ENCODE measurements around the gene RECQL5. TPM values are rescaled to one million over a fixed set of nuclear protein-coding genes. Genes with fewer than 3 reads are reported as not detected.

RECQL5 gene
- total and polyA plus RNA-seq, 7 experiments from 2014 or later = 12.4 to 76.5 (median 43.5) TPM

DNA sequence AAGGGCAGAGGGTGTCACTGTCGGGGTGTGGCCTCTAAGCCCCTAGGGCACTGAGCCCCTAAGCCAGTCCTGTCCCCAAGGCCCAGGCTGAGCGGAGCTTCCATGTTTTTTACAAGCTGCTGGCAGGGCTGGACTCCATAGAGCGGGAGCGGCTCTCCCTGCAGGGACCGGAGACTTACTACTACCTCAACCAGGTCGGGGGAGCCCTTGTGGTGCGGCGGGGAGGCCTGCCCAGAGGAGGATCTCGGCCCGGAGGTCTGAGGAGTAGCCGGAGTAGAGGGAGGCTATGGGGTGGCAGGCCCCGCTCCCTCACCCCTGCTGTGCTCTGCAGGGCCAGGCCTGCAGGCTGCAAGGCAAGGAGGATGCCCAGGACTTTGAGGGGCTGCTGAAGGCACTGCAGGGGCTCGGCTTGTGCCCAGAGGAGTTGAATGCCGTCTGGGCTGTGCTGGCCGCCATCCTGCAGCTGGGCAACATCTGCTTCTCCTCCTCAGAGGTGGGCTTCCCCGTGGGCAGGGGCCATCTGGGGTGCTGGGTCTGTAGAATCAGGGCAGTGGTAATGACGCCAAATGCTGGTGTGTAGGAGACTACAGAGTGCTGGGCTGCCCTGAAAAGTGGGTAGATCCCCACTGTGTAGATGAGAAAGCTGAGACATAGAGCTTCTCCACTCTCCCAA, 74.5 kb downstream of the RECQL5 start:
- peak overlapping the region in 1 of 9 donors; percentile 51 for H3K27ac Mint-ChIP-seq
- peaks cover 0 to 2% of the 10 kb centered on the region in 2 donors for H3K4me1 ChIP-seq (ENCODE audit: control insufficient read depth in 2 of 2, insufficient read depth in 2 of 2, low read length in 2 of 2)
- H3K9me3 ChIP-seq (ENCODE audit: control insufficient read depth in 2 of 3, low read length in 3 of 3) = no peaks in the 10 kb centered on the region
- peaks cover 0 to 3% (median 0%) of the 10 kb centered on the region in 3 experiments for H3K36me3 ChIP-seq (ENCODE audit: control insufficient read depth in 2 of 3, insufficient read depth in 3 of 3, low read length in 3 of 3)
- H3K4me3 ChIP-seq (ENCODE audit: low read length) = no peak overlapping the region
- ChIA-PET CTCF (interaction anchor here (0.8 kb wide), 1 partner anchor 9 kb away, joined by 3 read pairs; no protein-coding TSS in a partner anchor), POLR2A (no interaction called here)
- peaks cover 0 to 3% (median 0%) of the 10 kb centered on the region in 5 donors for H3K27me3 Mint-ChIP-seq
- H3K27me3 ChIP-seq (ENCODE audit: control insufficient read depth in 2 of 2, insufficient read depth in 2 of 2, low read length in 2 of 2) = no peaks in the 10 kb centered on the region
- no peak for ATAC-seq
- no peaks in the 10 kb centered on the region for H3K9me3 Mint-ChIP-seq
- H3K4me1 Mint-ChIP-seq = peaks cover 0 to 13% (median 7%) of the 10 kb centered on the region in 7 donors
- intact Hi-C loops (cut with micrococcal nuclease) = loop anchor here in 1 of 2 donors (5.0 kb wide), 1 partner anchor 900 kb away; no protein-coding TSS in a partner anchor
- H3K4me3 Mint-ChIP-seq = no peak overlapping the region
- no peak overlapping the region for H3K27ac ChIP-seq (ENCODE audit: low read depth, low read length)
- no peak for DNase-seq
- no peaks in the 10 kb centered on the region for H3K36me3 Mint-ChIP-seq

DNA sequence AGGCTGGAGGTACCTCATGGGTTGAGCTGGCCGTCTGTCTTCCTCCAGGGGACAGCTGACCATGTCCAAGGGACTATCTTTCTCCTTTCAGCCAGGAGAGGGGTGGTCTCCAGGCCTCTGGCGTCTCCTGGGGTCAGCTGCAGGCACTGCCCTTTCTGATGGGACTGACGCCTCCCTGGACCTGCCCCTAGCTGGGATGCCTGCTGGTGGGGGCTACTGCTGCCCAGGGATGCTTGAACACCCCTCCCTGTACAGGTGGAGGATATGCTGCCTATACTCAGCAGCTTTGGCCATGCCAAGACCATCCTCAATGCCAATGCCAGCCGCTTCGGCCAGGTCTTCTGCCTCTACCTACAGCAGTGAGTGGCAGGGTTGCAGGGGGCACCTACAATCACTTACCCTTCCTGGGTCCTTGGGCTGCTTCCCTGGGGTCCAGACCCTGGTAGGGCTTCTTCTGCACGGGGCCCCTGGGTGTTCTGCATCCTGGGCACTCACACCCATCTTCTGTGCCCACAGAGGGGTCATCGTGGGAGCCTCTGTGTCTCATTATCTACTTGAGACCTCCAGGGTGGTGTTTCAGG, 75.1 kb downstream of the RECQL5 start:
- ATAC-seq (no peak), DNase-seq (no peak)
- CTCF ChIA-PET = interaction anchor here (0.8 kb wide), 1 partner anchor 10 kb away, joined by 3 read pairs; no protein-coding TSS in a partner anchor
- intact Hi-C loops (cut with micrococcal nuclease) = loop anchor here in 1 of 2 donors (5.0 kb wide), 1 partner anchor 900 kb away; no protein-coding TSS in a partner anchor
- Mint-ChIP-seq H3K9me3 (no peaks in the 10 kb centered on the region), H3K4me1 (peaks cover 0 to 17% (median 8%) of the 10 kb centered on the region in 7 donors), H3K4me3 (peak overlapping the region in 1 of 10 donors; percentile 81), H3K36me3 (no peaks in the 10 kb centered on the region), H3K27me3 (peaks cover 0 to 9% (median 0%) of the 10 kb centered on the region in 5 donors), H3K27ac (no peak overlapping the region)
- H3K27me3 ChIP-seq (ENCODE audit: control insufficient read depth in 2 of 2, insufficient read depth in 2 of 2, low read length in 2 of 2) = no peaks in the 10 kb centered on the region
- H3K4me1 ChIP-seq (ENCODE audit: control insufficient read depth in 2 of 2, insufficient read depth in 2 of 2, low read length in 2 of 2) = peaks cover 0 to 2% of the 10 kb centered on the region in 2 donors
- peaks cover 0 to 3% (median 0%) of the 10 kb centered on the region in 3 experiments for H3K36me3 ChIP-seq (ENCODE audit: control insufficient read depth in 2 of 3, insufficient read depth in 3 of 3, low read length in 3 of 3)
- no peak overlapping the region for H3K27ac ChIP-seq (ENCODE audit: low read depth, low read length)
- no peak overlapping the region for H3K4me3 ChIP-seq (ENCODE audit: low read length)
- no peaks in the 10 kb centered on the region for H3K9me3 ChIP-seq (ENCODE audit: control insufficient read depth in 2 of 3, low read length in 3 of 3)
- POLR2A ChIA-PET = no interaction called here

DNA sequence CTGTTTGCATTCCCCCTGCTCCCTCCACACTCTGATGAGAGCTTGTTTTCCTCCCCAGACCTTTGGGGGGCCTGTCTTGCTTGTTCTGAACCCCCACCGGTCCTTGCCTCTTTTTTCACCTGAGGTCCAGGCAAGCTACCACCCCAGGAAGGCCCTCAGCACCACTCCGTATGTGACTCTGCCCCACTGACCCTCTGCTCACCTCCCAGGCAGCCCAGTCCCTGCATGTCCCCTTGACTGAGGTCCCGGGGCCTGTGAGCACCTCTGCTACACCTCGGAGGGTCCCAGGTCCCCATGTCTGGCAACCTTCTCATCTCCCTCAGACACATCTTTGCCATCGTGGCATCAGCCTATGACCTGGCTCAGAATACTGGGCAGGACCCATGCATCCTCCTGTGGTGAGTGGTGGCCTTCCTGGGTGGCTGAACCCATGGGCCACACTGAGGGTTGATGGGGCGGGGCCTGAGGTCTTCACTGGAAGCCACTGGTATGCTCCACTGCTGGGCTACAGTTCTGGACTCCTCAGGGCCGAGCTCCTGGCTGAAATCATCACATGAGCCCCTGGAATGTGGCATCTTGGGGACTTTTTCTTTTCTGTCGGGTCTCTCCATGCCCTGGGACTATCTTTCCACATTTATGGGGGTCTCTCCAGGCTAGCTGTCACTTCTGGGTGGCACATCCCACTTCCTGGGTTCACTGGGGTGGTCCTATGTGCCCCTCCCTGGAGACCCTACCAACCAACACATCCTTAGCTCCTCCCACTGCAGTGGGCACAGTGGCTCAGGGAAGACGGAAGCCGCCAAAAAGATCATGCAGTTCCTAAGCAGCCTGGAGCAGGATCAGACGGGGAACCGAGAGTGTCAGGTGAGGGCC, 75.9 kb downstream of the RECQL5 start:
- DNase-seq = no peak
- H3K9me3 ChIP-seq (ENCODE audit: control insufficient read depth in 2 of 3, low read length in 3 of 3) = no peaks in the 10 kb centered on the region
- Mint-ChIP-seq H3K4me1 (peaks cover 0 to 17% (median 9%) of the 10 kb centered on the region in 7 donors), H3K4me3 (peak overlapping the region in 9 of 10 donors; percentile 17 to 81 (median 52)), H3K27ac (peak overlapping the region in 6 of 9 donors; percentile 22 to 59 (median 40)), H3K9me3 (no peaks in the 10 kb centered on the region), H3K27me3 (peaks cover 0 to 17% (median 0%) of the 10 kb centered on the region in 5 donors), H3K36me3 (no peaks in the 10 kb centered on the region)
- CTCF ChIA-PET = interaction anchor here (0.8 kb wide), 1 partner anchor 10 kb away, joined by 3 read pairs; no protein-coding TSS in a partner anchor
- POLR2A ChIA-PET = interaction anchor here (0.7 to 1.3 kb wide), 2 partner anchors 10 to 188 kb away, joined by 3 to 4 read pairs; no protein-coding TSS in a partner anchor
- intact Hi-C loops (cut with micrococcal nuclease) = loop anchor here in 1 of 2 donors (5.0 kb wide), 1 partner anchor 901 kb away; no protein-coding TSS in a partner anchor
- H3K4me3 ChIP-seq (ENCODE audit: low read length) = no peak overlapping the region
- no peak overlapping the region for H3K27ac ChIP-seq (ENCODE audit: low read depth, low read length)
- H3K27me3 ChIP-seq (ENCODE audit: control insufficient read depth in 2 of 2, insufficient read depth in 2 of 2, low read length in 2 of 2) = no peaks in the 10 kb centered on the region
- ATAC-seq = no peak
- peaks cover 0 to 2% of the 10 kb centered on the region in 2 donors for H3K4me1 ChIP-seq (ENCODE audit: control insufficient read depth in 2 of 2, insufficient read depth in 2 of 2, low read length in 2 of 2)
- H3K36me3 ChIP-seq (ENCODE audit: control insufficient read depth in 2 of 3, insufficient read depth in 3 of 3, low read length in 3 of 3) = peaks cover 0 to 3% (median 0%) of the 10 kb centered on the region in 3 experiments

DNA sequence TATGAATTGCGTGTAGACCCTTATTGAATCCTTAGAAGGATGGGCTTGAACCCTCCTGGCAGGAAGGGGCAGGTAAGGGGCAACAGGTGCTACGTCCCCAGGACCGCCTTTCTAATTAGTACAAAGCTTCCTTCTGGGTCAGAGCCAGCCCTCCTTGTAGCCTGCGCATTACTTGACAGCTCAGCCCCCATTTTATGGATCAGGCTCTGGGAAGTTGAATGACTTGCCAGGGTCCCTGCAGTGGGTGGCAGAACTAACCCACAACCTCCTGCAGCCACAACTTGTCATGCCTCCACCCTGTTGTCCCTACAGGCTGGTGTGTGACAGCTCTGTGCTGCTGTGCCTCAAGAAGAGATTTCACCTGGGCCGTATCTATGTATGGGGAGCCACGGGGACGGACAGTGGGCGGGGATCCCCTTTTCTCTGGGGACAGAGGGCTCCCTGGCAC, 76.6 kb downstream of the RECQL5 start:
- Mint-ChIP-seq H3K27ac (peak overlapping the region in 6 of 9 donors; percentile 24 to 77 (median 51)), H3K36me3 (no peaks in the 10 kb centered on the region)
- POLR2A ChIA-PET = interaction anchor here (0.7 to 1.3 kb wide), 3 partner anchors 9 to 102 kb away, joined by 3 read pairs; partner anchors contain the start of gene LLGL2

DNA sequence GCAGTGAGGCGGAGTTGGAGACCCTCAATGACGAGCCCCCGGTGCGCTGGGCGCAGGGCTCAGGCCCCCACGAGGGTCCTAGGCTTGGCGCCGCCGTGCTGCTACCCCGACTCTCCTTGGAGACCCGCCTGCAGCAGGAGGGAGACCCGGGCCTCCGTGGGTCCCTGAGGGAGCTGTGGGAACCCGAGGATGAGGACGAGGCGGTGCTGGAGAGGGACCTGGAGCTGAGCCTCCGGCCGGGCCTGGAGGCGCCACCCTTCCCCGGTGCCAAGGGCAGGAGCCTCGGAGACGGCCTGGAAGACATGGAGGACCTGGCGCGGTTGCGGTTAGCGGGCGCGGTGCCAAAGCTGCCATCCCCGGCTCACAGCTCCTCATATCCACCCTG, 77.0 kb downstream of the RECQL5 start:
- peak overlapping the region in 9 of 10 donors; percentile 17 to 60 (median 49) for H3K4me3 Mint-ChIP-seq
- POLR2A ChIA-PET = interaction anchor here (0.7 to 1.3 kb wide), 3 partner anchors 9 to 101 kb away, joined by 3 read pairs; partner anchors contain the start of gene LLGL2
- Histone ChIP-seq H3K27me3 (ENCODE audit: control insufficient read depth in 2 of 2, insufficient read depth in 2 of 2, low read length in 2 of 2) (no peaks in the 10 kb centered on the region), H3K4me3 (ENCODE audit: low read length) (no peak overlapping the region), H3K4me1 (ENCODE audit: control insufficient read depth in 2 of 2, insufficient read depth in 2 of 2, low read length in 2 of 2) (peaks cover 0 to 2% of the 10 kb centered on the region in 2 donors), H3K36me3 (ENCODE audit: control insufficient read depth in 2 of 3, insufficient read depth in 3 of 3, low read length in 3 of 3) (peaks cover 0 to 3% (median 0%) of the 10 kb centered on the region in 3 experiments), H3K27ac (ENCODE audit: low read depth, low read length) (no peak overlapping the region), H3K9me3 (ENCODE audit: control insufficient read depth in 2 of 3, low read length in 3 of 3) (no peaks in the 10 kb centered on the region)
- no peaks in the 10 kb centered on the region for H3K36me3 Mint-ChIP-seq
- peak overlapping the region in 2 of 9 donors; percentile 24 to 43 for H3K27ac Mint-ChIP-seq
- no peaks in the 10 kb centered on the region for H3K9me3 Mint-ChIP-seq
- no peak for ATAC-seq
- H3K27me3 Mint-ChIP-seq = peaks cover 0 to 26% (median 0%) of the 10 kb centered on the region in 5 donors
- peaks cover 0 to 17% (median 11%) of the 10 kb centered on the region in 7 donors for H3K4me1 Mint-ChIP-seq
- CTCF ChIA-PET = interaction anchor here (1.5 kb wide), 1 partner anchor 163 kb away, joined by 4 read pairs; no protein-coding TSS in a partner anchor
- no peak for DNase-seq
- intact Hi-C loops (cut with micrococcal nuclease) = loop anchor here (1.0 to 10.0 kb wide), 13 partner anchors 9 to 1137 kb away; partner anchors contain the start of genes GGA3 (in 2 of the 2), LLGL2 (in 2 of the 2), MRPS7 (in 2 of the 2) and TSEN54 (in 2 of the 2)

More for the DNA sequence above, 76.6 kb downstream of the RECQL5 start:
- ATAC-seq (no peak), DNase-seq (peak in 1 of 9 donors; percentile 14)
- H3K9me3 ChIP-seq (ENCODE audit: control insufficient read depth in 2 of 3, low read length in 3 of 3) = no peaks in the 10 kb centered on the region
- Mint-ChIP-seq H3K4me3 (peak overlapping the region in 9 of 10 donors; percentile 17 to 60 (median 49)), H3K4me1 (peaks cover 0 to 17% (median 11%) of the 10 kb centered on the region in 7 donors), H3K27me3 (peaks cover 0 to 23% (median 0%) of the 10 kb centered on the region in 5 donors), H3K9me3 (no peaks in the 10 kb centered on the region)
- H3K27me3 ChIP-seq (ENCODE audit: control insufficient read depth in 2 of 2, insufficient read depth in 2 of 2, low read length in 2 of 2) = no peaks in the 10 kb centered on the region
- no peak overlapping the region for H3K27ac ChIP-seq (ENCODE audit: low read depth, low read length)
- CTCF ChIA-PET = interaction anchor here (1.5 kb wide), 1 partner anchor 163 kb away, joined by 4 read pairs; no protein-coding TSS in a partner anchor
- intact Hi-C loops (cut with micrococcal nuclease) = loop anchor here in 1 of 2 donors (5.0 kb wide), 1 partner anchor 902 kb away; no protein-coding TSS in a partner anchor
- H3K4me1 ChIP-seq (ENCODE audit: control insufficient read depth in 2 of 2, insufficient read depth in 2 of 2, low read length in 2 of 2) = peaks cover 0 to 2% of the 10 kb centered on the region in 2 donors
- no peak overlapping the region for H3K4me3 ChIP-seq (ENCODE audit: low read length)
- peaks cover 0 to 3% (median 0%) of the 10 kb centered on the region in 3 experiments for H3K36me3 ChIP-seq (ENCODE audit: control insufficient read depth in 2 of 3, insufficient read depth in 3 of 3, low read length in 3 of 3)

Data from naive thymus-derived CD4-positive, alpha-beta T cell (primary cell).